ENCODE results near the gene CYB561D1. TPM values are rescaled to one million over a fixed set of nuclear protein-coding genes. Genes with fewer than 3 reads are reported as not detected.
A peak's percentile ranks its signal among the peaks of the same experiment; 100 is the strongest.

Gene CYB561D1
- total and polyA plus RNA-seq, 9 of the 15 experiments (the other 6 are each of a cell fraction or from before 2014, with no cell fraction given), result 0.71 to 7.2 (median 3.5) TPM

- TF ChIP-seq CHD7 (IDR thresholded peaks at IDR 0.05; ENCODE audit: low read depth, low read length), result no peak
- TF ChIP-seq ZNF197 (CRISPR knock-in tag; IDR thresholded peaks at IDR 0.05; ENCODE audit: low read depth), result peak; percentile 90
- no peak for TF ChIP-seq ZNF12 (CRISPR knock-in tag; IDR thresholded peaks at IDR 0.05)
- TF ChIP-seq DMBX1 (CRISPR knock-in tag; IDR thresholded peaks at IDR 0.05; ENCODE audit: borderline replicate concordance), result peak; percentile 89
- TF ChIP-seq POLR3G (IDR thresholded peaks at IDR 0.05; ENCODE audit: extremely low read depth, insufficient read length, insufficient replicate concordance), result no peak
- TF ChIP-seq NFYB (IDR thresholded peaks at IDR 0.05; ENCODE audit: extremely low read depth, insufficient read length), result no peak
- peak; percentile 33 for TF ChIP-seq HNRNPLL (IDR thresholded peaks at IDR 0.05; ENCODE audit: low read depth, low read length, poor library complexity, severe bottlenecking)
- TF ChIP-seq MEF2A (IDR thresholded peaks at IDR 0.05; ENCODE audit: control insufficient read depth, low read depth, low read length), result no peak
- no peak for TF ChIP-seq ZNF354B (CRISPR knock-in tag; IDR thresholded peaks at IDR 0.05)
- no peak for TF ChIP-seq GABPB2 (CRISPR knock-in tag; conservative IDR thresholded peaks at IDR 0.05)
- no peak for TF ChIP-seq ARID2 (IDR thresholded peaks at IDR 0.05)
- no peak for TF ChIP-seq MYBL2 (IDR thresholded peaks at IDR 0.05; ENCODE audit: low read depth)
- TF ChIP-seq MYBL2 (CRISPR knock-in tag; IDR thresholded peaks at IDR 0.05; ENCODE audit: borderline replicate concordance), result no peak
- TF ChIP-seq ZNF644 (tag; IDR thresholded peaks at IDR 0.05; ENCODE audit: low read depth), result peak; percentile 94
- no peak for TF ChIP-seq ZNF696 (CRISPR knock-in tag; conservative IDR thresholded peaks at IDR 0.05)
- peak in 1 of 2 experiments; percentile 87; a peak in 1 of 4 replicates for TF ChIP-seq NONO (IDR thresholded peaks at IDR 0.05; ENCODE audit: low read depth in 2 of 2, low read length in 1 of 2)
- TF ChIP-seq BRD4 (IDR thresholded peaks at IDR 0.05), result no peak
Observed at GRCh38 chr1:109483672-109484518, 10.0 kb upstream of the CYB561D1 start, which contains the start of gene ATXN7L2 (continued).

All from K562 (cell line).